ENCODE data around the gene MIX23. TPM values are rescaled to one million over a fixed set of nuclear protein-coding genes. Genes with fewer than 3 reads are reported as not detected.

The MIX23 gene
- total and polyA plus RNA-seq, 2 experiments from 2014 or later, result 60.7 to 79.8 TPM

DNA sequence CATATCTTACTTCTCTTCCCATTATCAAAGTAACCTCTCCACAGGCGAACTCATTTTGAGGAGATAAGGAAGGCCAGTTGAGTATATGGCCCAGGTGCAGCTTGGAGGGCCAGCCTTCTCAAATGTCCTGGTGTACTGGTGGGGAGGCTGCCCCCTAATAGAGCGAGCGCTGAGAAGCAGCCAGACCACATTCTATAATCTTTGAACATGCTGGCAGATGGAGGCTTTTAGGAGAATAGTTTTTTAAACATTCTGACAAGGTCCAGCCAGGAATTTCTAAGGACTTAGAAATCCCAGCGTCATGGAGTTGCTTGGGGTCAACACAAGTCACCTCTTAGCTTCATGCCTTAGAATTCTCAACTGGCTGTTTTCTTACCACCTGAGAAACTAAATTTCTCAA lies 27.1 kb upstream of the MIX23 start:
- Histone ChIP-seq H3K27me3 (no peaks in the 10 kb centered on the region), H3K36me3 (peaks cover 70% of the 10 kb centered on the region), H3K4me3 (no peak overlapping the region), H3K27ac (peak overlapping the region; percentile 50), H3K4me1 (ENCODE audit: low read depth) (peaks cover 9% of the 10 kb centered on the region), H3K9me3 (ENCODE audit: low read depth) (no peaks in the 10 kb centered on the region)
- no peak for DNase-seq (ENCODE audit: low read depth in 1 of 2, low spot score in 1 of 2)
- TF ChIP-seq, protein P1, sequence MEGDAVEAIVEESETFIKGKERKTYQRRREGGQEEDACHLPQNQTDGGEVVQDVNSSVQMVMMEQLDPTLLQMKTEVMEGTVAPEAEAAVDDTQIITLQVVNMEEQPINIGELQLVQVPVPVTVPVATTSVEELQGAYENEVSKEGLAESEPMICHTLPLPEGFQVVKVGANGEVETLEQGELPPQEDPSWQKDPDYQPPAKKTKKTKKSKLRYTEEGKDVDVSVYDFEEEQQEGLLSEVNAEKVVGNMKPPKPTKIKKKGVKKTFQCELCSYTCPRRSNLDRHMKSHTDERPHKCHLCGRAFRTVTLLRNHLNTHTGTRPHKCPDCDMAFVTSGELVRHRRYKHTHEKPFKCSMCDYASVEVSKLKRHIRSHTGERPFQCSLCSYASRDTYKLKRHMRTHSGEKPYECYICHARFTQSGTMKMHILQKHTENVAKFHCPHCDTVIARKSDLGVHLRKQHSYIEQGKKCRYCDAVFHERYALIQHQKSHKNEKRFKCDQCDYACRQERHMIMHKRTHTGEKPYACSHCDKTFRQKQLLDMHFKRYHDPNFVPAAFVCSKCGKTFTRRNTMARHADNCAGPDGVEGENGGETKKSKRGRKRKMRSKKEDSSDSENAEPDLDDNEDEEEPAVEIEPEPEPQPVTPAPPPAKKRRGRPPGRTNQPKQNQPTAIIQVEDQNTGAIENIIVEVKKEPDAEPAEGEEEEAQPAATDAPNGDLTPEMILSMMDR (IDR thresholded peaks at IDR 0.05; ENCODE audit: low read depth, low read length), result no peak

DNA sequence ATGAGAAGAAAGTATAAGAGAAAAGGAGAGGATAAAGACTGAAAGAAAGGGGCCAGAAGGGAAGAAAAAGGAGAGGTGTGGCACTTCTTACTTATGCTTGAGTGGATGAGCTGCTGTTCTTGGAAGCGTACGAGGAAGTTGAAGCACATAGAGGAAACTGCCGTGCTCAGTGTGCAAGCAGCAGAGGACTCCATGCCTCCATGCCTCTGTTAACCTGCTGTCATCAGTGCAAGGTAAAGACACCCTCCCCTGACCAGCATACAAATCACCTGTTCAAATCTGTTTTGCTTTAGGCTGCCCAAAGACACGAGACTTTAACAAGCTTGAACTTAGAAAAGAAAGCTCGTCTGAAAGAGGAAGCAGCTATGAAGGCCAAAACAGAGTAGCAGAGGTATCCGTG lies 26.4 kb upstream of the MIX23 start:
- Histone ChIP-seq H3K9me3 (ENCODE audit: low read depth) (no peaks in the 10 kb centered on the region), H3K4me3 (no peak overlapping the region), H3K36me3 (peaks cover 77% of the 10 kb centered on the region), H3K27me3 (no peaks in the 10 kb centered on the region), H3K4me1 (ENCODE audit: low read depth) (peaks cover 2% of the 10 kb centered on the region), H3K27ac (peak overlapping the region; percentile 50)
- TF ChIP-seq, protein P1 (IDR thresholded peaks at IDR 0.05; ENCODE audit: low read depth, low read length), result no peak
- DNase-seq (ENCODE audit: low read depth in 1 of 2, low spot score in 1 of 2), result no peak

DNA sequence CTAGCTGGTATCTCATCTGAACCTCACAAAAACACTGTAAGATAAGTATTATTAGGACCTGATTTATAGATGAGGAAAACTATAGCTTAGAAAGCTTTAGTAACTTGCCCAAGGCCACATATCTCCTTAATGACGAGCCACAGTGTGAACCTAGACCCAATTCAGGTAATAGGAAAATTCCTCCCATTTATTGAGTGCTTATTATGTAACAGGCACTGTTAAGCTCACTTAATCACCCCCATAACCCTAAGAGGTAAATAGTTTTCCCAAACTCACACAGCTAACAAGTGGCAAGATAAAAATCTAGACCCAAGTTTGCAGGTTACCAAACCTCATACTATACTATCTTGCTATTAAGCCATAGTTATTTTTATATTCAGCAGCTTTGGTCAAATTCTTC lies 24.9 kb upstream of the MIX23 start:
- TF ChIP-seq, protein P1 (IDR thresholded peaks at IDR 0.05; ENCODE audit: low read depth, low read length), result no peak
- no peak overlapping the region for H3K4me3 ChIP-seq
- no peak for DNase-seq (ENCODE audit: low read depth in 1 of 2, low spot score in 1 of 2)
- H3K27me3 ChIP-seq, result no peaks in the 10 kb centered on the region
- no peak overlapping the region for H3K27ac ChIP-seq
- H3K36me3 ChIP-seq, result peaks cover 89% of the 10 kb centered on the region
- no peaks in the 10 kb centered on the region for H3K9me3 ChIP-seq (ENCODE audit: low read depth)
- no peaks in the 10 kb centered on the region for H3K4me1 ChIP-seq (ENCODE audit: low read depth)

DNA sequence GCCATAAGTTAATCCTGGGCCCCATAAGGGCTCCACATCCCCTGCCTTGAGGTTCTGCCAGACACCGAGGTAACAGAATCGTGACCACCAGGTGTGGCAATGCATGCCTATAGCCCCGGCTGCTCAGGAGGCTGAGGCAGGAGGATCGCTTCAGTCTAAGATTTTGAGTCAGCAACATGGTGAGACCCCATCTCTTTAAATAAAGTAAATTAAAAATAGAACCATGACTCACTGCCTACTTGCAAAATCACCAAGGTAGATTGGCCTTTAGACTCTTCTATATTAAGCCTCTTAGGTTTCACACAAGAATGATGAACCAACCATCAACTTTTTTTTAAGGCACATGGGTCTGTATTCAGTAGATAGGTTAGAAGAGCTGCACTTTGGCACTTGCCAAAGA lies 23.2 kb upstream of the MIX23 start:
- Histone ChIP-seq H3K9me3 (ENCODE audit: low read depth) (no peaks in the 10 kb centered on the region), H3K27ac (no peak overlapping the region), H3K27me3 (no peaks in the 10 kb centered on the region)

DNA sequence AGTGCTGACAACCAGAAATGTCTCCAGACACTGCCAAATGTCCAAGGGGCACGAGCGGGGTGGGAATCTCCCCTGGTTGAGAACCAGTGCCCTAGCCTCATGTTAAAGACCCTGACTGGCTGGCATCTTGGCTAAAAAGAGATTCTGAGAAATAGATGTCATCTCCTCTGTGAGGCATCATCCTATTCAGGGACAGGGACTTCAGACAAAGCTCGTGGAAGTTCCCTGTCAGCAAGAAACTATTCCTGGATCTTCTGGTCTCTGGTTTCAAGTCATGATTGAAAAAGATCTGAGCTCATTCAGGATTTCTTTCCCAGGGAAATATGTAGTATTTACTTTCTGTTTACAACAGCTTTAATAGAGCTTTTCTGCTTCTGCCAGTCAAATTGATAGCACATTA lies 22.0 kb upstream of the MIX23 start:
- no peak for DNase-seq (ENCODE audit: low read depth in 1 of 2, low spot score in 1 of 2)
- Histone ChIP-seq H3K36me3 (peaks cover 71% of the 10 kb centered on the region), H3K9me3 (ENCODE audit: low read depth) (no peaks in the 10 kb centered on the region), H3K27ac (no peak overlapping the region), H3K4me3 (no peak overlapping the region), H3K27me3 (no peaks in the 10 kb centered on the region), H3K4me1 (ENCODE audit: low read depth) (no peaks in the 10 kb centered on the region)
- TF ChIP-seq, protein P1 (IDR thresholded peaks at IDR 0.05; ENCODE audit: low read depth, low read length), result no peak

More for the DNA sequence above, 23.2 kb upstream of the MIX23 start:
- TF ChIP-seq, protein P1 (IDR thresholded peaks at IDR 0.05; ENCODE audit: low read depth, low read length), result no peak
- H3K4me1 ChIP-seq (ENCODE audit: low read depth), result no peaks in the 10 kb centered on the region
- DNase-seq (ENCODE audit: low read depth in 1 of 2, low spot score in 1 of 2), result no peak
- peaks cover 83% of the 10 kb centered on the region for H3K36me3 ChIP-seq
- H3K4me3 ChIP-seq, result no peak overlapping the region

DNA sequence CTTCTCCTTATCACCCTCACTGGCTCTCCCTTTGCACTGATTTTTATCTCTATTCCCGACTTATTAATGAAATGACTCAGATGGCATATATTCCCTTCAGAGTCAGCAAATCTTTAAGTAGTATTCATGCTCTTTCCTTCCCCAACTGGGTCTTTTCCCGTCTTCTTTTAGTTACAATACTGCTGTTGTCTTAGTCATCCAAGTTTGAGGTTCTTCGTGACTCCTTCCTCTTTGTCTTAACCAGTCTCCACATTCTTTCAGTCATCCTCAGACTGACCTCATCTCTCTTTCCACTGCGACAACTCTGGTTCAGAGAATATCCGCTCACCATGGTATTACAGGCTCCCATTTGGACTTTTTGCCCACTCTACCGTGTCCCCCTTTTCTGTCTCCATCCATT lies 20.5 kb upstream of the MIX23 start:
- H3K36me3 ChIP-seq, result peaks cover 56% of the 10 kb centered on the region
- H3K27me3 ChIP-seq, result no peaks in the 10 kb centered on the region
- TF ChIP-seq, protein P1 (IDR thresholded peaks at IDR 0.05; ENCODE audit: low read depth, low read length), result no peak
- H3K9me3 ChIP-seq (ENCODE audit: low read depth), result no peaks in the 10 kb centered on the region
- no peaks in the 10 kb centered on the region for H3K4me1 ChIP-seq (ENCODE audit: low read depth)
- H3K4me3 ChIP-seq, result no peak overlapping the region
- DNase-seq (ENCODE audit: low read depth in 1 of 2, low spot score in 1 of 2), result no peak
- no peak overlapping the region for H3K27ac ChIP-seq
